Astrocyte (in vitro differentiated cells and primary cell): ENCODE data around the gene CYYR1. TPM values are rescaled to one million over a fixed set of nuclear protein-coding genes. Genes with fewer than 3 reads are reported as not detected.

Experiments
- DNase-seq: peaks from one replicate; pipeline ENCODE4 v3.0.0-alpha.2; 2010; ENCODE audit warnings: low read depth
- FAIRE-seq: peaks from 2 replicates; lab custom pipeline; 2011; peaks lifted over from hg19 to GRCh38; lab: Jason Lieb, UNC
- H2AFZ ChIP-seq: 2 replicates; pipeline ENCODE4 v1.6.0; 2012; ENCODE audit warnings: low read depth, low read length, inconsistent platforms
- H3K27ac ChIP-seq: 2 replicates; pipeline ENCODE4 v1.5.1; 2011; ENCODE audit warnings: low read depth, low read length, inconsistent platforms
- H3K27me3 ChIP-seq: 2 replicates; pipeline ENCODE4 v1.6.0; 2011; ENCODE audit warnings: low read length, inconsistent platforms; ENCODE audit not compliant: insufficient read depth
- H3K36me3 ChIP-seq: 2 replicates; pipeline ENCODE4 v1.5.1; 2011; ENCODE audit warnings: low read length, inconsistent platforms; ENCODE audit not compliant: insufficient read depth
- H3K4me1 ChIP-seq: 2 replicates; pipeline ENCODE4 v1.5.1; 2011; ENCODE audit warnings: low read length, inconsistent platforms; ENCODE audit not compliant: insufficient read depth
- H3K4me2 ChIP-seq: 2 replicates; pipeline ENCODE4 v1.6.0; 2012; ENCODE audit warnings: low read length, inconsistent platforms
- H3K4me3 ChIP-seq: 2 replicates; pipeline ENCODE4 v1.5.1; 2011; ENCODE audit warnings: low read depth, mild to moderate bottlenecking, low read length, inconsistent platforms; ENCODE audit not compliant: insufficient read depth
- H3K79me2 ChIP-seq: 2 replicates; pipeline ENCODE4 v1.6.0; 2012; ENCODE audit warnings: mild to moderate bottlenecking, low read length, inconsistent platforms; ENCODE audit not compliant: insufficient read depth
- H3K9ac ChIP-seq: 2 replicates; pipeline ENCODE4 v1.6.0; 2012; ENCODE audit warnings: mild to moderate bottlenecking, low read length, inconsistent platforms
- H3K9me3 ChIP-seq: 2 replicates; pipeline ENCODE4 v1.5.1; 2012; ENCODE audit warnings: low read depth, mild to moderate bottlenecking, low read length, inconsistent platforms; ENCODE audit not compliant: insufficient read depth
- H4K20me1 ChIP-seq: 2 replicates; pipeline ENCODE4 v1.6.0; 2012; ENCODE audit warnings: low read length, inconsistent platforms; ENCODE audit not compliant: insufficient read depth
- H3K27ac Mint-ChIP-seq: one replicate; pipeline ENCODE4 v1.8.0; 2021; ENCODE audit warnings: mild to moderate bottlenecking, mixed read lengths; ENCODE audit not compliant: unreplicated experiment
- H3K27me3 Mint-ChIP-seq: one replicate; pipeline ENCODE4 v1.8.0; 2021; ENCODE audit warnings: low read depth, mixed read lengths; ENCODE audit not compliant: unreplicated experiment
- H3K36me3 Mint-ChIP-seq: one replicate; pipeline ENCODE4 v1.8.0; 2021; ENCODE audit warnings: low read depth, mixed read lengths; ENCODE audit not compliant: unreplicated experiment
- H3K4me1 Mint-ChIP-seq: one replicate; pipeline ENCODE4 v1.8.0; 2021; ENCODE audit warnings: low read depth, mixed read lengths; ENCODE audit not compliant: unreplicated experiment
- H3K4me3 Mint-ChIP-seq: one replicate; pipeline ENCODE4 v1.8.0; 2021; ENCODE audit warnings: mild to moderate bottlenecking, moderate library complexity, mixed read lengths; ENCODE audit not compliant: unreplicated experiment
- H3K9me3 Mint-ChIP-seq: one replicate; pipeline ENCODE4 v1.8.0; 2021; ENCODE audit warnings: mild to moderate bottlenecking, mixed read lengths; ENCODE audit not compliant: unreplicated experiment
- EZH2 ChIP-seq: IDR thresholded peaks from 2 replicates; pipeline ENCODE4 v1.6.1; 2012; ENCODE audit warnings: mild to moderate bottlenecking, low read length, inconsistent platforms; ENCODE audit not compliant: insufficient read depth
- total RNA-seq: library from RNA; stranded (reverse); gene quantifications from 2 replicates; pipeline ENCODE4 v1.2.1, GENCODE V29; 2021
- TF ChIP-seq, protein P1 (sequence below): IDR thresholded peaks from 2 replicates; pipeline ENCODE4 v1.5.1; 2011; ENCODE audit warnings: low read depth, mild to moderate bottlenecking, inconsistent platforms, low read length, moderate library complexity; ENCODE audit not compliant: insufficient read depth

The CYYR1 gene
- total RNA-seq, 1 donor from 2014 or later, result 4.7 TPM

DNA sequence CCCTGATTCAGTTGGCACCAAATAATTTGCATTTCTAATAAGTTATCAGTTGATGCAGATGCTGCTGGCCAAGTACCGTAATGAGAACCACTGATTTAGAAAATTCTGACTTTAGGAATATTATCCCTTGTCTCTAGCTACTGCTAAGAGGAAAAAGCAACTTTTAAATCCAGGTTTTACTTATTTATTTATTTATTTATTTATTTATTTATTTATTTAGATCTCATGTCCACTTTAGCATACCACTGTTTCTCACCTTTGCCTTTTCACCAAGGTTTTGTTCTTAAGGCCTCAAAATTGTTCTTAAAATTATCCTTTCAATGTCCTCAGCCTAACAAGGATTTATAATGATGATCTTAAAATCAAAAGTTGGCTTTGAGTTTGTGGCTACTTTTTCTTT, 8.7 kb upstream of the CYYR1 start:
- no peaks in the 10 kb centered on the region for H3K36me3 Mint-ChIP-seq
- H3K27me3 Mint-ChIP-seq, result no peaks in the 10 kb centered on the region

GRCh38 chr21:26572076-26572701, 897 bp downstream of the CYYR1 start:
- H3K4me3 Mint-ChIP-seq, result peak overlapping the region; percentile 95
- H3K4me2 ChIP-seq, result peak overlapping the region; percentile 90
- H3K9ac ChIP-seq, result peak overlapping the region; percentile 73
- H3K27me3 ChIP-seq, result no peaks in the 10 kb centered on the region
- H3K9me3 ChIP-seq, result no peaks in the 10 kb centered on the region
- no peaks in the 10 kb centered on the region for H3K36me3 Mint-ChIP-seq
- H3K36me3 ChIP-seq, result no peaks in the 10 kb centered on the region
- no peaks in the 10 kb centered on the region for H3K4me1 ChIP-seq
- peaks cover 2% of the 10 kb centered on the region for H3K9me3 Mint-ChIP-seq
- no peaks in the 10 kb centered on the region for H3K27me3 Mint-ChIP-seq
- no peaks in the 10 kb centered on the region for H3K4me1 Mint-ChIP-seq
- DNase-seq (no peak), FAIRE-seq (peak; percentile 23)
- no peaks in the 10 kb centered on the region for H4K20me1 ChIP-seq
- H3K27ac ChIP-seq, result no peak overlapping the region
- peak overlapping the region; percentile 61 for H3K4me3 ChIP-seq
- H3K27ac Mint-ChIP-seq, result no peak overlapping the region
- TF ChIP-seq, protein P1, sequence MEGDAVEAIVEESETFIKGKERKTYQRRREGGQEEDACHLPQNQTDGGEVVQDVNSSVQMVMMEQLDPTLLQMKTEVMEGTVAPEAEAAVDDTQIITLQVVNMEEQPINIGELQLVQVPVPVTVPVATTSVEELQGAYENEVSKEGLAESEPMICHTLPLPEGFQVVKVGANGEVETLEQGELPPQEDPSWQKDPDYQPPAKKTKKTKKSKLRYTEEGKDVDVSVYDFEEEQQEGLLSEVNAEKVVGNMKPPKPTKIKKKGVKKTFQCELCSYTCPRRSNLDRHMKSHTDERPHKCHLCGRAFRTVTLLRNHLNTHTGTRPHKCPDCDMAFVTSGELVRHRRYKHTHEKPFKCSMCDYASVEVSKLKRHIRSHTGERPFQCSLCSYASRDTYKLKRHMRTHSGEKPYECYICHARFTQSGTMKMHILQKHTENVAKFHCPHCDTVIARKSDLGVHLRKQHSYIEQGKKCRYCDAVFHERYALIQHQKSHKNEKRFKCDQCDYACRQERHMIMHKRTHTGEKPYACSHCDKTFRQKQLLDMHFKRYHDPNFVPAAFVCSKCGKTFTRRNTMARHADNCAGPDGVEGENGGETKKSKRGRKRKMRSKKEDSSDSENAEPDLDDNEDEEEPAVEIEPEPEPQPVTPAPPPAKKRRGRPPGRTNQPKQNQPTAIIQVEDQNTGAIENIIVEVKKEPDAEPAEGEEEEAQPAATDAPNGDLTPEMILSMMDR, result no peak
- no peak for TF ChIP-seq EZH2
- H2AFZ ChIP-seq, result peak overlapping the region; percentile 97
- no peaks in the 10 kb centered on the region for H3K79me2 ChIP-seq

More for the DNA sequence above, 8.7 kb upstream of the CYYR1 start:
- no peaks in the 10 kb centered on the region for H3K4me1 ChIP-seq
- H3K27me3 ChIP-seq, result no peaks in the 10 kb centered on the region
- Mint-ChIP-seq H3K9me3 (peaks cover 10% of the 10 kb centered on the region), H3K4me1 (no peaks in the 10 kb centered on the region), H3K4me3 (no peak overlapping the region), H3K27ac (no peak overlapping the region)
- no peak overlapping the region for H3K27ac ChIP-seq
- no peaks in the 10 kb centered on the region for H4K20me1 ChIP-seq
- FAIRE-seq, result no peak
- H3K4me2 ChIP-seq, result no peak overlapping the region
- no peak overlapping the region for H3K9ac ChIP-seq
- no peak overlapping the region for H3K4me3 ChIP-seq
- DNase-seq, result no peak
- H3K9me3 ChIP-seq, result no peaks in the 10 kb centered on the region
- H2AFZ ChIP-seq, result no peak overlapping the region
- H3K79me2 ChIP-seq, result no peaks in the 10 kb centered on the region
- TF ChIP-seq, protein P1, result no peak
- no peak for TF ChIP-seq EZH2
- H3K36me3 ChIP-seq, result no peaks in the 10 kb centered on the region

DNA sequence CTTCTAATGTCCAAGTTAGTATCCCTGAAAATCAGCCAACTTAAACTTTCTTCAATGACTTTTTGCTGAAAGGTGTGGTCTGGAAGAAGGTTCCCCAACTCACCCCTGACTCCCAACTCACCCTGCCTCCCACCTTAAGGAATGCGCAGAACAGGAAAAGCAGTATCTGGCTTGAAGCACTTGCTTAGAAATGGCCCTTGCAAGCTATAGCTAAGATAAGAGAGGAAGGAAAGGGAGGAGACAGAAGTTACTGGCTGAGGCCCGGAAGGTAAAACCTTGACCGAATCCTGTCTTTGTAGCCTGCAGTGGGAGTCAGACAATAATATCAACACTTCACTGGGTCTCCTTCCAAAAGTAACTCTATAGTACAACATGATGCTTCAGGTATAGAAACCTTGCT, 2.9 kb downstream of the CYYR1 start:
- Histone ChIP-seq H3K4me2 (no peak overlapping the region), H2AFZ (no peak overlapping the region), H3K27ac (no peak overlapping the region), H3K4me1 (no peaks in the 10 kb centered on the region), H3K4me3 (no peak overlapping the region), H3K9me3 (no peaks in the 10 kb centered on the region), H3K27me3 (no peaks in the 10 kb centered on the region), H3K79me2 (no peaks in the 10 kb centered on the region), H3K9ac (no peak overlapping the region), H4K20me1 (no peaks in the 10 kb centered on the region), H3K36me3 (no peaks in the 10 kb centered on the region)
- no peak for TF ChIP-seq EZH2
- TF ChIP-seq, protein P1, result no peak
- no peaks in the 10 kb centered on the region for H3K27me3 Mint-ChIP-seq
- DNase-seq (no peak), FAIRE-seq (no peak)
- H3K4me1 Mint-ChIP-seq, result no peaks in the 10 kb centered on the region
- H3K9me3 Mint-ChIP-seq, result peaks cover 2% of the 10 kb centered on the region
- H3K36me3 Mint-ChIP-seq, result no peaks in the 10 kb centered on the region
- H3K4me3 Mint-ChIP-seq, result no peak overlapping the region
- H3K27ac Mint-ChIP-seq, result no peak overlapping the region
